ENCODE results near the gene SPTSSA.

- TF ChIP-seq, protein P1, sequence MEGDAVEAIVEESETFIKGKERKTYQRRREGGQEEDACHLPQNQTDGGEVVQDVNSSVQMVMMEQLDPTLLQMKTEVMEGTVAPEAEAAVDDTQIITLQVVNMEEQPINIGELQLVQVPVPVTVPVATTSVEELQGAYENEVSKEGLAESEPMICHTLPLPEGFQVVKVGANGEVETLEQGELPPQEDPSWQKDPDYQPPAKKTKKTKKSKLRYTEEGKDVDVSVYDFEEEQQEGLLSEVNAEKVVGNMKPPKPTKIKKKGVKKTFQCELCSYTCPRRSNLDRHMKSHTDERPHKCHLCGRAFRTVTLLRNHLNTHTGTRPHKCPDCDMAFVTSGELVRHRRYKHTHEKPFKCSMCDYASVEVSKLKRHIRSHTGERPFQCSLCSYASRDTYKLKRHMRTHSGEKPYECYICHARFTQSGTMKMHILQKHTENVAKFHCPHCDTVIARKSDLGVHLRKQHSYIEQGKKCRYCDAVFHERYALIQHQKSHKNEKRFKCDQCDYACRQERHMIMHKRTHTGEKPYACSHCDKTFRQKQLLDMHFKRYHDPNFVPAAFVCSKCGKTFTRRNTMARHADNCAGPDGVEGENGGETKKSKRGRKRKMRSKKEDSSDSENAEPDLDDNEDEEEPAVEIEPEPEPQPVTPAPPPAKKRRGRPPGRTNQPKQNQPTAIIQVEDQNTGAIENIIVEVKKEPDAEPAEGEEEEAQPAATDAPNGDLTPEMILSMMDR (IDR thresholded peaks at IDR 0.05): no peak
- TF ChIP-seq EZH2 (IDR thresholded peaks at IDR 0.05; ENCODE audit: borderline replicate concordance, insufficient read depth, low read depth, low read length, poor library complexity, severe bottlenecking): no peak
These were observed 3.2 kb upstream of the SPTSSA start for GRCh38 chr14:34465069-34465859.

All from B cell (primary cell).